ENCODE results near the gene ENAH.

The ENAH gene

DNA sequence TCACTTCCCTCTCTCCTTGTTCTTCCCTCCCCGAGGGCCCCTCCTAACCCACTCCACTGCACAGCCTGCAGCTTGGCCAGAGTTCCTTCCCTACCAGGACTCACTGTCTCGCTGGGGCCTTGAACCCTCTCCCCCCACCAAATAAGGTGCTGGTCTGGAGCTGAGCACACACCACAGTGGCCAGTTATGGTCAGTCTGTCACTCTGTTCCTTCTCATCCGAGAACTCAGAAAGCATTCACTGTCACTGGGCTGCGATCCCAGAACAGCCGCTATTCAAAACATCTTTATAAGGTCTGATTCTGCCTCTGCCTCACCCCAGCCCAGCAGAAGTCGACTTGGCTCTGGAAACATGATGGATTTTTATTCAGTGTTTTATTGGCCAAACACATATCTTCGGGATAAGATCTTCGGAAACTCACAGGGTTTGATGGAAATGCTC is 205.3 kb downstream of the ENAH start:
- TF ChIP-seq, protein P1, sequence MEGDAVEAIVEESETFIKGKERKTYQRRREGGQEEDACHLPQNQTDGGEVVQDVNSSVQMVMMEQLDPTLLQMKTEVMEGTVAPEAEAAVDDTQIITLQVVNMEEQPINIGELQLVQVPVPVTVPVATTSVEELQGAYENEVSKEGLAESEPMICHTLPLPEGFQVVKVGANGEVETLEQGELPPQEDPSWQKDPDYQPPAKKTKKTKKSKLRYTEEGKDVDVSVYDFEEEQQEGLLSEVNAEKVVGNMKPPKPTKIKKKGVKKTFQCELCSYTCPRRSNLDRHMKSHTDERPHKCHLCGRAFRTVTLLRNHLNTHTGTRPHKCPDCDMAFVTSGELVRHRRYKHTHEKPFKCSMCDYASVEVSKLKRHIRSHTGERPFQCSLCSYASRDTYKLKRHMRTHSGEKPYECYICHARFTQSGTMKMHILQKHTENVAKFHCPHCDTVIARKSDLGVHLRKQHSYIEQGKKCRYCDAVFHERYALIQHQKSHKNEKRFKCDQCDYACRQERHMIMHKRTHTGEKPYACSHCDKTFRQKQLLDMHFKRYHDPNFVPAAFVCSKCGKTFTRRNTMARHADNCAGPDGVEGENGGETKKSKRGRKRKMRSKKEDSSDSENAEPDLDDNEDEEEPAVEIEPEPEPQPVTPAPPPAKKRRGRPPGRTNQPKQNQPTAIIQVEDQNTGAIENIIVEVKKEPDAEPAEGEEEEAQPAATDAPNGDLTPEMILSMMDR (conservative IDR thresholded peaks at IDR 0.05; ENCODE audit: low read depth, low read length) = no peak
- H3K4me3 ChIP-seq (ENCODE audit: low read length) = no peak overlapping the region

DNA sequence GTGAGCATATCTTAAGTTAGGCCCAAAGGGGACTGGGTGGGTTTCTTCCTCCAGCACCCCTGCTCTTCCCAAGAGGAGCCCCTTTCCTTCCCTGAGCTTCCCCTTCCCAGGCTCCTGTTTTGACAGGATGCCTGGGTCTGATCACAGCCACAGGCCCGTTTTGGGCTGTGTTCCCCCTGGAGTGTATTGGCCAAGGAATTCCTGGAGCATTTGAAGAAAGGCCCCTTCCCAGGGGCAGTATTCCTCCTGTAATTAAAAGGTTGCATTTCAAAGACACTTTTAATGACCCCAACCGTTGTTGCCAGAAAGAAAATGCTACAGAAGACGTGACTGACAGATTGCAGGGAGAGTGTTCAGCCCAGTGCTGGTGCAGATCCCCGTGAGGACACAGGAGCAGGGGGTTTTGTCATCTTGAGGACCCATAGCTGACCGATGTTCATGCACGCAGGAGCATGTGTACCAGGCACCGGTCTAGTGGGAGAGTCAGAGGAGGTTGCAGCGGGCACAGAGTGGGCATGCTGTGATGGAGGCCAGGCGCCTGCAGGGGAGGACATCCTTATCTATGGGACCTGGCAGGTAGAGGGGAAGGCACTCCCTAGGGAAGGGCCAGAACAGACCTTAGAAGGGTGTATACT is 205.8 kb downstream of the ENAH start:
- DNase-seq (ENCODE audit: low read depth) = no peak
- TF ChIP-seq, protein P1 (conservative IDR thresholded peaks at IDR 0.05; ENCODE audit: low read depth, low read length) = no peak
- no peak overlapping the region for H3K4me3 ChIP-seq (ENCODE audit: low read length)

More for the DNA sequence above, 205.3 kb downstream of the ENAH start:
- DNase-seq (ENCODE audit: low read depth) = no peak

DNA sequence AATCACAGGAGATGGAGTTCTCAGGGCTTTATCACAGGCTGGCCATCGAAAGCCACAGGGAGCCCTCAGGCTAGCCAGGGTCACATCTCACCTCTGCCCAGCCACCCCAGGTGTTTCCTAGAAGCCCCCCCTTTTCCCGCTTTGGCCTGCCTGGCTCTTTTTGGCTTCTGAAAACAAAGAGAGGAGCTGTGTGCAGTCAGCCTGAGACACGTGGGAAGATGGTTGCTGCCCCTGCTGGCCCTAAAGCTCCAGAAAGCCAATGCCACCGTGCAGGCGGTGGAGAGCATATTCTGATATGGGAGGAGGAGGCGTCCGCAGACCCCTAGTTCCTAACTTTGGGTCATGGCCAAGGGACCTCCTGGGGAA is 206.3 kb downstream of the ENAH start:
- DNase-seq (ENCODE audit: low read depth) = no peak
- H3K4me3 ChIP-seq (ENCODE audit: low read length) = no peak overlapping the region
- TF ChIP-seq, protein P1 (conservative IDR thresholded peaks at IDR 0.05; ENCODE audit: low read depth, low read length) = no peak

DNA sequence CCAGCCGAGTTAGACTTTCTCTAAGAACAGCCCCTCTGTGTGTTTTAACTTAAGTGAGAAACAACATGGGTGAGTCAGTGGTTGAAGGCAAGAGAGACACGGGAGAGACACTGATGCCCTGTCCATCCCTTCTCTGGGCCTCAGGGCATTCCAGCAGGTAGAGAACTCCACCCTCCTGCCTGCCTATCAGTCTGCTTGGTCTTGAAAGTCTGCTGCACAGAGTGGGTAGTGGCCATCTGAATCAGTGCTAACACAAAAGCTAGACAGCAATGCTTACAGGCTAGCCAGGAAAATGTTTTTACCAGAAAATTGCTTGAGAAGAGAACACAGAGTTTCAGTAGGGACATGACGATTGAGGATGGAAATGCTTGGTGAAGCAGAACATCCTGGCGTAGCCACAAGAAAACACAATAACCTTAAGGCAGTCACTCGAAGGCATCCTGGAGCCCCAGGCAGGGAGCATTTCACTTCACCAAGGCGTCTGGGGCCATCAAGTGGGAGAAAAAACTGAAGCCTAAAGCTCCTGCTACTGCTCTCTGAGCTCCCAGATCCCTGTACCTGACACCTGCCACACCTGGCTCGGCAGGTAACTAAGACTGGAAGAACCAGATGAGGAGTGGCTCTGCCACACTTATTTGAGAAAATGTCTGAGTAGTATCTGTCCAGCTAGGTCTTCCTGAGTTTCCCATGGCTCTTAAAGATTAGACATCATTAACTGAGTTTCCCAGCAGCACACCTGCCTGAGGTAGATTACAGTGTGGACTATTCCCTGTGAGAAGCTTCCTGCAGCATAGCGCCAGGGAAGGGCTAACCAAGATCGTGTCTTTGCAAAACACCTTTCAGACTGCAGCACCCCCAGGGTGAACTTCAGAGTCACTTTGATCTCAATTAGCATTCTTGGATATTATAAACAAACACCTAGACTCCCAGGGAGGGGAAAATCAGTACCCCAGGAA is 207.0 kb downstream of the ENAH start:
- no peak for DNase-seq (ENCODE audit: low read depth)
- H3K4me3 ChIP-seq (ENCODE audit: low read length) = no peak overlapping the region
- TF ChIP-seq, protein P1 (conservative IDR thresholded peaks at IDR 0.05; ENCODE audit: low read depth, low read length) = no peak

DNA sequence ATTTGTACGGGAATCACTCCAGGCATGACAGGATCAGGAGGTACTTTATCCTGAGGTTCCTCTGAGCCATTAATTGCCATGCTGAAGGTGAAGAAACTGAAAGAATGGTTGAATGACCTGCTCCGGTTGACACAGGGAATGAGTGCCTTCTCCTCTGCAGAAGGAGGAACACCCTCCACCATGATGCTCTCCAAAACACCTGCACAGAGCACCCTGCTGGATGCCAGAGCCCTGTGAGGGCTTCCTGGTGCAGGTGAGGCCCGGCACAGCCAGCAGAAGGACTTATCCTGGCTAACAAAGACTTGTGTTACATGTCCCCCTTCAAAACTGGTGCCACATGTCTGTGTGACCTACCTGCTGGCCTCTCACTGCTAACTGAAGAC is 210.8 kb downstream of the ENAH start:
- H3K4me3 ChIP-seq (ENCODE audit: low read length) = no peak overlapping the region
- TF ChIP-seq, protein P1 (conservative IDR thresholded peaks at IDR 0.05; ENCODE audit: low read depth, low read length) = no peak
- no peak for DNase-seq (ENCODE audit: low read depth)

DNA sequence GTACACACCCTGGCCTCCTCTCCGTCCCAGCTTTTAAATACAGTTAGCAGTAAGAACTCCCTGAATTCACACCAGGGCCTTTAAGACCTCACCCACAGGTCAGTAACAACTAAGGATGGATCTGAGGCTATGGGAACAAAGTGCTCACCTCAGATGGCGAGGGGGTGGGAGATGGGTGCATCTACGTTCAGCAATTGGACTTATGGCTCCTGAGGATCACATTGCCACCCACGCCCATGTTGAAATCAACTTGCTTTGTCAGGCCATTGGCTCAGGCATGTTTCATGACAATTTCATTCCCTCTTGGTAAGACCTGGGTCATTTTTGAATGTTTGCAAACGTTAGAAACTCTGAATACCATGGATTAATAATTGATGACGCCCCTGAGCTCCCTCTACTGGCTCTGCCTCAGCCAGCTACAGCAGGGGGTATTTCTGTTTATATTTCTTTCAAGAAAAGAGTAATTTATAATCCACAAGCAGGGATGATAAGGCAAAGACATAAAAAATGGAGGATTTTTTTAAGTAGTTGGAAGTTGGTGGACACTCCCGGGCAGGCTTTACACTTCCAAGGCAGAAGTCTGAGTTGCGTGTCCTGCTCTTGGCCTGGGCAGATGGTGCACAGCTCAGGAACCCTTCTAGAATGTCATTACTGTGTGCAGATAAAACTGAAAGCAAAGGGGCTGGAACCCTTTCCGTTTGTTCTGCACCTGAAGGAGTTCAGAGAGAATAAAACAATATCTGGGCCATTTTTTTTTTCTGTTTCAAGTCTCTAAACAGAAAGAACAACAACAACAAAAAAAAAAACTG is 211.4 kb downstream of the ENAH start:
- DNase-seq (ENCODE audit: low read depth) = no peak
- H3K4me3 ChIP-seq (ENCODE audit: low read length) = no peak overlapping the region
- TF ChIP-seq, protein P1 (conservative IDR thresholded peaks at IDR 0.05; ENCODE audit: low read depth, low read length) = peak; percentile 63
